HG02885 (cell line): ENCODE results near the gene TBC1D9B.

Experiments
- ATAC-seq: cut with Tn5 transposase; IDR thresholded peaks from one replicate; pipeline ENCODE4 v1.9.1; 2021; ENCODE audit warnings: mild to moderate bottlenecking; ENCODE audit not compliant: unreplicated experiment, poor library complexity

Gene TBC1D9B

GRCh38 chr5:179908528-179908927 is 831 bp upstream of the TBC1D9B start:
- no peak for ATAC-seq

- ATAC-seq: no peak
Observed at GRCh38 chr5:179906795-179907555, 722 bp downstream of the TBC1D9B start.

GRCh38 chr5:179906294-179906794 is 1.4 kb downstream of the TBC1D9B start:
- no peak for ATAC-seq

DNA sequence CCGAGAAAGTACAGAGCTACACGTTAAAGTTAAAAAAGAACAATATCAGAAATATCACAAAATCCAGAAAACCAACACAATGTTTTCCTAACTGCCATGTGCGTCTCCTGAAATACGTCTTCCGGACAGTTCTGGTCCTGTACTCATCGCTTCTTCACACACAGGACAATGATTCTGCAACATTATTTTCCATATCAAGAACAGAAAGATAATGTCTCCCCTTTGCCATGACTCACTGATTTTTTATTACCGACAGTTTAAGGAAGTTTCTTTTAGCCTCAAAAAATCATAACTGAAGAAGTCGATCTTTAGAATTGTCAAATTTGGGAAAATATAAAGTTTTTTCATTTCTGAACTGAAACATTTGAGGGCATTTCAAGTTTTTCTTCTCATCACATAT is 2.5 kb downstream of the TBC1D9B start:
- no peak for ATAC-seq

DNA sequence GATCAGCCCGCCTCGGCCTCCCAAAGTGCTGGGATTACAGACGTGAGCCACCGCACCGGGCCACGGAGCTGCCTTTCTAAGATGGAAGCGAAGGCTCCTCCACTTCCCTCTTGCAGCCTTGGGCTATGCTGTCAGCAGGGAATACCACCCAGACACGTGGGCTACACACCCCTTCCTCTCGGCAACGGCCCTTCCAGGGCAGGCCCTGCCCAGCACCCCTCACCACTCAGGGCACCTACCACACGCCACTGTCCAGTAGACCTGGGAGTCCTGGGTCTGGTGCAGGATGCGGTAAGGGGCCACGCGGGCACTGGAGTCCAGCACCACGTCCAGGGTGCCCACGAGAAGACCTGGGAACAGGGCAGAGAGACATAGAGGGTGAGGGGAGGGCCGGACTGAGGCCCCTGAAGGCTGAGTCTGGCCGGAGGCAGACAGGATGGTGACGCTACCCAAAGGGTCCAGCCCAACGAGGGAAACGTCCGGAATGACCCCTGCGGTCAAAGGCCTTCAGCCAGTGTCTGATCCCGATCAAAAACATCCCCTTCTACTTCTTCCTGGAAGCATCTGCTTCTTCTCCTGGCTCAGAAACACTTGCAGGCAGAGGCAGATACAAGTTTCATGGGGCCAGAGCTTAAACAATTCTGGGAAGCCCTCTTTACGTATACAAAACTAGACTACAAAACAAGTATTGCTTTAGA is 3.1 kb downstream of the TBC1D9B start:
- no peak for ATAC-seq

- no peak for ATAC-seq
Observed at GRCh38 chr5:179902763-179903158, 4.9 kb downstream of the TBC1D9B start.

GRCh38 chr5:179901915-179902762 is 5.6 kb downstream of the TBC1D9B start:
- no peak for ATAC-seq

DNA sequence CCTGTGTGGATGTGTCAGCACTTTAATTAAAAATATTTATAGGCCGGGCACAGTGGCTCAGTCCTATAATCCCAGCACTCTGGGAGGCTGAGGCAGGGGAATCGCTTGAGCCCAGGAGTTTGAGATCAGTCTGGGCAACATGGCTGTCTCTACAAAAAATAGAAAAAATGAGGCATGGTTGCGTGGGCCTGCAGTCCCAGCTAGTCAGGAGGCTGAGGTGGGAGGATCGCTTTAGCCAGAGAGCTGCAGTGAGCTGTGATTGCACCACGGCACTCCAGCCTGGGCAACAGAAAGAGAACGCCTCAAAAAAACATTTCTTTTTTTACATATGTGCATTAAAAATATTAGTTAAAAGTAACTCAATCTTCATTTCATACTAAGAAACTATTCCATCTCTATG is 6.2 kb downstream of the TBC1D9B start:
- ATAC-seq: no peak

- no peak for ATAC-seq
Observed at GRCh38 chr5:179900711-179901110, 7.0 kb downstream of the TBC1D9B start.

GRCh38 chr5:179900206-179900605 is 7.5 kb downstream of the TBC1D9B start:
- ATAC-seq: no peak

- ATAC-seq: no peak
Observed at GRCh38 chr5:179895861-179896260, 11.8 kb downstream of the TBC1D9B start.

DNA sequence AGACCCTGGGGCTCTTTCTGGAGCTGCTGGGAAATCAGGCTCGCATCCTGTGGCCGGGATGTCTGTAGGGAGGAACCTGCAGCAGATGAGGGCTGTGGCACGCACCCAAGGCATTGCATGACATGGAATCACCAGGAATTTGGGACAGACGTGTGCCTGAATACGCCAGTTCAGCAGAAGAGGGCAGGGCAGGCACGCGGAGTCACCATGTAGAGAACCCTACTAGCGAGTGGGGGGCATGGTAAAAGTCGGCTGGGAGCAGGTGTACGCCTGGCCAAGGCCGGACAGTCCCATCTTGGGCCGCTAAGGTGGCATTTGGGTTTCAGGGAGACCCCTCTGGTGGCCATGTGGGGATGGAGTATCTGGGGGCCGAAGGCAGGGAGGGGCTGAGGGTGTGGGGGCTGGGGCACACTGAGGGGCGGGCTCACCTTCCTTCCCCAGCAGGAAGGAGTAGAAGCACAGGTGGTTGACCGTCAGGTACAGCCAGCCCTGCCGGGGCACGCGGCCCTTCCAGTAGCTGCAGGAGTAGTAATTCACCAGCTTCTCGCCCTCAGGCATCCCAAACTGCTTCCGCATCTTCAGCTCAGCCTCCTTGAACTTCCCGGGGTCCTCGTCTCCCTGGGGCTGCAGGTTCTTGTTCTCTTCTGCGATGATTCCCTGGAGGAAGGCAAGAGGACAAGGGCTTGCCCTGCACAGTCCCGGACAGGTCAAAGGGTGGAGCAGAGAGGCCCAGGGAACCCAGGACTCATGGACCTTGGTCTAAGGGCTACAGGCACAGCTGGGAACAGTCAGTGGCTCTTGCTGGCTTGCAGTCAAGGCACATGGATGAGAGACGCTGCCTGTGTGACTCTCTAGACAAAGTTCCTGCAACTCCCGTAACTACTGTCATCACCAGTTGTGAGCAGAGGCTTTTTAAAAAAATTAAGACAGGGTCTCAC is 13.5 kb downstream of the TBC1D9B start:
- ATAC-seq: no peak

DNA sequence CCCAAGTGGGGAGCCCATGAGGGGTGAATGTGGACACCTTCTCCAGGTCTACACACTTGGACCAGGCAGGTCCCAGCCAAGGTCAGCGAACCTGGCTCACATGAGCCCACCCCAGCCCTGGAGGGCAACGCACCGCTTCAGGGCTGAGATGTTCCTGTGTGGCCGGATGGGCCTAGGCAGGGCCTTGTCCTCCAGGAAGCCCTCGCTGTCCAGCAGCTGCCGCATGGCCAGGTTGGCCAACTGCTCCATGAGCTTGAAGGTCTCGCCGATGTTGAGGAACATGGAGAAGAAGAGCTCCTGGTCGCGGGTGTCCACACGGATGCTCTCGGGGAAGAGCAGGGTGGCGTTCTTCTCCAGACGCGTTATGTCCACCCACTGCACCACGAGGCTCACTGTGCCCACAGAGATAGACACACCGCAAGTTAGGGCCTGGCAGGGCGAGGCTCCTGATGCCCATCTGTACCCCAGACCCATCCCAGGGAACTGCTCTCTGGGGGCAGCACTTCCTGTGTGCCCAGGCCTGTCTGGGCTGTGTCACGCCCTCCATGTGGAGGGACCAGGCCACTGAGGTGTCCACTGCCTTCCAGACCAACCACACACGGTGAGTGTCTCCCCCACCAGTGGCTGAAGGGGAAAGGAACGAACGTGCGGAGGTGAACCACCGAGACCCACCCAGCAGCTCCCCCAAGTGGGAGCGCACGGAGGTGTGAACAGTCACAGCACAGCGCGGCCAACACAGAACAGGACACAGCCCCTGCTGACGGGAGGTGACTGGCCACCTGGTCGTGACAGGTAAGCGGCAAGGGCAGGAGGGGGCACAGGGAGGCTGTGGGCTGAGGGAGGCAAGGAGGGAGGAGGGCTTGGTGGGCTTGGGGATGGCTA is 14.4 kb downstream of the TBC1D9B start:
- ATAC-seq: no peak

- no peak for ATAC-seq
Observed at GRCh38 chr5:179892255-179892654, 15.4 kb downstream of the TBC1D9B start.

DNA sequence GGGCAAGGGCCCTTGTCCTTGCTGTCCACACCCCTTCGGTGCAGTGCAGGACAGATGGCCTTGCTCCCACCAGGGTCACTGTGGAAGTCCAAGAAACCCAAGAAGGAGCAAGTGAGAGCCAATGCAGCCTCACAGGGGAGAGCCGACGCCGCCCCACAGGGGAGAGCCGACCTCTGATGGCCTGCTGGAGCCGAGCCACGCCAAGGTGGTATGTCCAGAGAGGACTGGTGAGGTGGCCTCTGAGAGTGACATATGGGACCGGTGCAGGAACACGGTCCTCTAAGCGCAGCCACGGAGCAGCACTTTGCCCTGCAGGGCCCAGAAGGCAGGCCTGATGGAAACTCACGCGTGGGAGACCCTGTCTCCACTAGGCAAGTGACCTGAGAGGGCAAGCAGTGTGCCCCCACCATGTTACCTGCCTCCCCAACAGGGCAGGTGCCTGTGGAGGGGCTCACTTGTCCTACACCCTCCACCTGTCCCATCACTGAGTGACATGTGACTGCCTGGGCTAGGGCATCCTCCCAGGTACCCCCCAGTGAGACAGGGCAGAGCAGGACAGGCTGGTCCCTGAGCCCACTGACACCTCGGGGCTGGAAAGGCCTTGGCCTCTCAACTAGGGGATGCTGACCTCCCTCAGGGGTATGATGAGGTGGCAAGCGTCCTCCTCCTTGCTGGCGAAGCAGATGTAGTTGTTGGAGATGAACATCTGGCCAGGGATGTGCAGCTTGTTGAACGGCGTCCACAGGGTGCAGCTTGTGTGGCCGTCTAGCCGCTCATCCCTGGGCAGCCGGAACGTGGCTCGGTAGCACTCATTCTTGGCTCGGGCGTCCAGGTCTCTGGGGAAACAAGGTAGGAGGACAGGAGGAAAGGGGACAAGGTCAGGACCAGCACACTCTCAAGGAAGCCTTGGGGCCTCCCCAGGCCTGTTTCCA is 16.7 kb downstream of the TBC1D9B start:
- no peak for ATAC-seq

DNA sequence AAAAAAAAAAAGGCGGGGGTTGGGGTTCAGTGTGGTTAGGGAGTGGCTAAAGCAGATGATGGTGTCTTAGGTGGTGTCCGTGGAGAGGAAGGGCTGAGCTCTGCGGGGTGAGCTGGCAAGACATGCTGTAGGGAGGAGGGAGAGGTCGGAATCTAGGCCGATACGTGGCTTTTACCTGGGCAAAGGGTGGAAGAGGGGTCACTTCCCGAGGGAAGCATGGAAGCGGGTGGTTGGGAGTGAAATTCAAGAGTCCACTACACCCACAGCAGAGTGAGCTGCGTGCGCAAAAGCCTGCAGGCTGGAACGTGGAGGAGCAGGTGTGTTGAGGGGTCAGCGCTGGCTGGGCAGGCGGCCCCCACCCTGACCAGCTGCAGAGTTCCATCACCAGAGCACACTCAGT is 17.8 kb downstream of the TBC1D9B start:
- no peak for ATAC-seq

- ATAC-seq: no peak
Observed at GRCh38 chr5:179887802-179888201, 19.9 kb downstream of the TBC1D9B start.

GRCh38 chr5:179887095-179887494 is 20.6 kb downstream of the TBC1D9B start:
- ATAC-seq: no peak
